PFSK-1 (cell line): Measurements from ENCODE around the gene LDLRAD4.

Experiments
- FOXP2 ChIP-seq: optimal IDR thresholded peaks from 2 replicates; pipeline ENCODE3; 2011; ENCODE audit warnings: borderline replicate concordance, control low read depth, inconsistent platforms; ENCODE audit not compliant: insufficient read depth; ENCODE audit errors: extremely low read length, extremely low read depth
- POLR2AphosphoS5 ChIP-seq: IDR thresholded peaks from 2 replicates; pipeline ENCODE4 v1.6.1; 2012; ENCODE audit warnings: low read depth, mild to moderate bottlenecking, control low read depth, low read length, moderate library complexity
- REST ChIP-seq, 2 experiments: IDR thresholded peaks; 2 replicates each; pipeline versions ENCODE4 v1.6.1 to v1.8.0; 2011 to 2012; ENCODE audit warnings: low read depth in 2 of 2, low read length in 2 of 2, control low read depth in 1 of 2, inconsistent platforms in 1 of 2, mild to moderate bottlenecking in 1 of 2, moderate library complexity in 1 of 2; ENCODE audit not compliant: insufficient read depth in 1 of 2
- SIN3A ChIP-seq: IDR thresholded peaks from 2 replicates; pipeline ENCODE4 v1.6.1; 2012; ENCODE audit warnings: mild to moderate bottlenecking, low read length, moderate library complexity, borderline replicate concordance; ENCODE audit not compliant: insufficient read depth
- TAF1 ChIP-seq: IDR thresholded peaks from 2 replicates; pipeline ENCODE4 v1.6.1; 2012; ENCODE audit warnings: low read length, control low read depth, borderline replicate concordance; ENCODE audit not compliant: insufficient read depth

Gene LDLRAD4

GRCh38 chr18:13223311-13224143 is 5.0 kb downstream of the LDLRAD4 start:
- TF ChIP-seq TAF1 (no peak), REST (IDR thresholded peaks at IDR 0.05; ENCODE audit: insufficient read depth in 1 of 2, low read depth in 2 of 2, low read length in 2 of 2) (no peak), SIN3A (no peak), POLR2AphosphoS5 (no peak), FOXP2 (no peak)

- no peak for TF ChIP-seq TAF1
These were observed 6.7 kb downstream of the LDLRAD4 start for GRCh38 chr18:13225261-13225660.

- TF ChIP-seq FOXP2: no peak
- no peak for TF ChIP-seq TAF1
- no peak for TF ChIP-seq SIN3A
- no peak for TF ChIP-seq REST (IDR thresholded peaks at IDR 0.05; ENCODE audit: insufficient read depth in 1 of 2, low read depth in 2 of 2, low read length in 2 of 2)
- no peak for TF ChIP-seq POLR2AphosphoS5
These were observed 8.1 kb downstream of the LDLRAD4 start for GRCh38 chr18:13226533-13227144.

- TF ChIP-seq REST (IDR thresholded peaks at IDR 0.05; ENCODE audit: insufficient read depth in 1 of 2, low read depth in 2 of 2, low read length in 2 of 2) (no peak), SIN3A (no peak), POLR2AphosphoS5 (no peak), TAF1 (no peak), FOXP2 (no peak)
These were observed 9.3 kb downstream of the LDLRAD4 start for GRCh38 chr18:13227910-13228309.

- TF ChIP-seq POLR2AphosphoS5: no peak
- TF ChIP-seq SIN3A: no peak
- TF ChIP-seq REST (IDR thresholded peaks at IDR 0.05; ENCODE audit: insufficient read depth in 1 of 2, low read depth in 2 of 2, low read length in 2 of 2): no peak
- TF ChIP-seq TAF1: no peak
- TF ChIP-seq FOXP2: no peak
These were observed 10.6 kb downstream of the LDLRAD4 start for GRCh38 chr18:13229001-13229671.
